MV-4-11 (cell line): ENCODE data around the gene CLMP.
"Not testable (repeated sequence)": the region's sequence is repeated elsewhere in the genome, so short reads cannot be mapped to it uniquely, and the experiment has no call there.

Experiments used
- DNase-seq: peaks from one replicate; lab custom pipeline; 2025; lab: John Stamatoyannopoulos, UW

Gene CLMP

DNA sequence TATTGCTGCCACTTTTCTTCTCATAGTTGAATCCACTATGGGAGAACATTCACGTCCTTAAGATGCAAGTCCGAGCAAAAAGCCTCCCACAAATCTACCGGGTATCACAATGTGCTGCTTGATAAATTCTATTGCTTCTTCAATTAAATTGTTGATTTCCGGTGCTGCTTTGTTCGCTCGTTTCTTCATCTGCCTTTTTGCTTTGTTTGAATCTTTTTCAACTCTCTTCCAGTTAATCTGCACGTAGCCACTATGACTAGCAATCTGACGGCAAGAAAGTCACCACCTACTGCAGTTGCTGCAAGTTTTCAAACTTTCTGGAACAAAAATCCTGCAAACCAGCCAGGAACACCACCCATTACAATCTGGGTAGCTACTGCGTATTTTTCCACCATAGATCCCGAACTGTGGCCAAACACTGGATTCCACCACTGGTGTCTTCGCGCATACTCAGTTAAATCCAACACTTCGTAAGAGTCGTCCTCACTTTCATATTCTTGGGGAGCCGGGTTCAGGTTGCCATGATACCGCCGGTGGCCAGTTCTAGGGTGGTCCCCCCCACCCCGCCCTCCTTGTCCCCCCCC lies 59.1 kb downstream of the CLMP start:
- no peak for DNase-seq

DNA sequence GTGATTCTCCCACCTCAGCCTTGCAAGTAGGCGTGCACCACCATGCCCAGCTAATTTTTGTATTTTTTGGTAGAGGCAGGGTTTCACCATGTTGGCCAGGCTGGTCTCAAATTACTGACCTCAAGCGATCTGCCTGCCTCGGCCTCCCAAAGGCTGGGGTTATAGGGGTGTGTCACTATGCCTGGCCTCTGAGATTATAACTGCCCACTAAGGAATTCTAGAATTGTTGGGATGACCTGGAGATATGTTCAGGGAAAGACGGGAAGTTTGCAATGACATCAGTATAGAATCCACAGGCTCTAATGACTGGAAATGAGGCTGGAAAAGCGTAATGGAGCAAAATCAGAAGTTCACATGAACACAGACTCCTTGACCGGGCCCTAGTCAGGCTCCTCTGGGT lies 62.2 kb downstream of the CLMP start:
- DNase-seq: no peak

DNA sequence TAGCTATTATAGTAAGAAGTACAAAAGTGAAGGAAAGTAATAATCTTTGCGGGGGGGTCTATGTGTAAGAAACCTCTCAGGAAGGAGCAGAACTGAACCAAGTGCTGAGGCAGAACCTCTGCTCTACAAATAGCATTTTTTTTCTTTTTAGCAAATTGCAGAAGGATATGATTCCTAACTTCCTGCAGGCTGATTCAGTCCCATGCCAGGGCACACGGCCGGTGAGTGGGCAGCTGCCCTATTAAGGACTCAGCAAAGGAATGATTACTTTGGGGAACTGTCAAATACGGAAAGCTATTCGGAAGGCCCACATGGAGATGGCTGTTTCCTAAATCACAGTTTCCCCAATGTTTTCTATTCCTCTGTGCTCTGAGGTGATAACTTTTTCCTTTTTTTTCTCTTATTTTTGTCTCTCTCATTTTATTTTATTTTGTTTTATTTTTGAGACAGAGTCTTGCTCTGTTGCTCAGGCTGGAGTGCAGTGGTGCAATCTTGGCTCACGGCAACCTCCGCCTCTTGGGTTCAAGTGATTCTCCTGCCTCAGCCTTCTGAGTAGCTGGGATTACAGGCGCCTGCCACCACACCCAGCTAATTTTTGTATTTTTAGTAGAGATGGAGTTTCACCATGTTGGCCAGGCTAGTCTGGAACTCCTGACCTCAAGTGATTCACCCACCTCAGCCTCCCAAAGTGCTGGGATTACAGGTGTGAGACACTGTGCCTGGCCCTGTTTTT lies 62.8 kb downstream of the CLMP start:
- DNase-seq: not testable (repeated sequence)

DNA sequence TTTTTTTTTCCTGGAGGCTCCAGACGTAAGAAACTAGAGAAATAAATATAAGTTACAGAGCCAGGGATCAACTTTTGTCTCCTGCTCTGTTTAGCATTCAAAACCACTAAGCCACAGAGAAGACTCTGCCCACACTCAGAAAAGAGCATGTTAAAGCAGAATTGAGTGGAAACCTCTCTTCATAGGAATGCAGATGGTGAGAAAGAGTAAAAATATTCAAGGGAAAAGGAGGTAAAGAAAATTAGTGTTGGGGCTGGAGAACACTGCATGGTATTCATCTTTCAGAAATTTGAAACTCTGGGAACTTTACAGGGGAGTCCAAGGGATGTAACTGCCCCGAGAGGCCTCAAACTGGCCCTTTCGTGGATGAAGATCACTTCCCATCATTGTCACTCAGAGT lies 65.1 kb downstream of the CLMP start:
- DNase-seq: peak; percentile 30

DNA sequence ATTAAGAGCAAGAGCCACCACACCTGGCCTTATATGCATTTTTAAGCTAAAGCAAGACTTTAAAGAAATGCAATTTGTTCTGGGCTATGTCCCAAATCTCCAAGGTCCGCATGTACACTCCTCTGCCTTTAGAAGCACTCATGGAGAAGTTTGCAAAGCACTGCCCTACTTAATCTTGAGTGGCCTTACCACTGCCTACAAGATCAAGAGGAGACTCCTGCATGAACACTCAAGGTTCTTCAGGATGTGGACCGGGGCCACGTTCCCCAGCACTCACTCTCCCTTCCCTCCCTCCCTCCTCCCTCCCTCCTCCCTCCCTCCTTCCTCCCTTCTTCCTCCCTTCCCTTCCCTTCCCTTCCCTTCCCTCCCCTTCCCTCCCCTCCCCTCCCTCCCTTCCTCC lies 69.9 kb downstream of the CLMP start:
- DNase-seq: no peak

DNA sequence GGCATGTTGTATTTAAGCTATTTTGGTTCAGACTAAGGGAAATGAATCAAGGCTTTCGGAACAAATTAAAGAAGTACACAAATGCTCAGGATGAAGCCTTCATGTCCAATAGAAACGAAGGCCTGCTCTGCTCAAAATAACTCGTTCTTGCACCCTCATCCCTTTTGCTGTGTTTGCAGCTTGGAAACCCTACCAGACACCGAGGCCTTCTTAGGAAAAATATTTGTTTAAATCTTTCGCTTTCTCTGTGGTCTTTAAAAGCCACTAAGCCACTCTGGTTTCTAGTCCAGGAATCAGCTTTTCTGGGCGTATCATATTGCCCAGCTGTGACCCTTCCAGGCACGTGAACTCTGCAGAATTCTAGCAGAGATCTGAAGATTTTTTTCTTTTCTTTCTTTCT lies 72.2 kb downstream of the CLMP start:
- DNase-seq: peak; percentile 5

DNA sequence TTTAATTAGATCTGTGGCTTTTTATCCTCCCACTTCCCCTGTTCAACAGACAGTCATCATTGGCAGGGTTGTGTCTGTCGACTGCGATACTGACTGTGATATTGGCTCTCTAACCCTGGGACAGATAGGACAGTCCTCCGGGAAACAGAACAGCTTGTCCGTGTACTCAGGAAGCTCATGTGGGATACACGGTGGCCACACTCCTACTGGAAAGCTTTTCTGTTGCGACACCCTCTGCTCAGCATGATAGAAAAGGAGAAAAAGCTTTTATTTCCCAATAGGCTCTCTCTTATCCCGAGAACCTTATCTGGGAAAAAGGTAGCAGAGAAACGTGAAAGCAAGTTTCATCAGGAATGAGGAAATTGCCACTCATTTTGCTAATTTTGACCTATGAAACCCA lies 72.7 kb downstream of the CLMP start:
- DNase-seq: peak; percentile 12

DNA sequence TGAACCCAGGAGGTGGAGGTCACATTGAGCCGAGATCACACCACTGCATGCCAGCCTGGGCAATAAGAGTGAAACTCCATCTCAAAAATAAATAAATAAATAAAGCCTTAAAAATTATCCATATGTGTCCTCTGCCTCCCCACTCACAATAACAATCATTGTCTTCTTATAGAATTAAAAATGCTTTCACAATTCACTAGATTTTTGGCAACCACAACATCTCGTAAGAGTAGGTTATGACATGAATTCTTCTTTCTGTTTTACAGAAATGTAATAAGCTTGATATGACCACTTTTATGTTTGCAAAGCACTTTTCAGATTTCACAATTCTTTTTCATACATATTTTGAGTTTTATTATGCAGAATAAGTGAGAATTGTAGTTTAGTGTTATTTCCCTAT lies 78.6 kb downstream of the CLMP start:
- peak; percentile 6 for DNase-seq

DNA sequence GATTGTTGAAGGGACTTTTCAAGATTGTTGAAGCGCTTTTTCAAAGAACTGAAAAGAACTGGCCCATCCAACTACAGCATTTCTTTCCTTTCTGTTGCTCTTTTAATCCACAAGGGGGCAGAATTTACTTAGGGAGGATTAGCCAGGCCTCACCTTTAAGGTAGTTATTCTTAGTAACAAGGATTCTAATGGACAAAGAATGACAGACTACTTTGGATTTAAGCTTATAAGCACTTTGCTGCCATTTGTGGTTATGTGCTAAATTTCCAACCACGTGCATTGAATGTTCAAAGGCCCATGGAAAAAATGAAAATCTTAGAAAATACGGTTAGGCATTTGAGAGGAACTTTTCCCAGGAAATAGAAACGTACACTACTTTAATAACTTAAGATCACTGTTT lies 83.6 kb downstream of the CLMP start:
- peak; percentile 20 for DNase-seq

DNA sequence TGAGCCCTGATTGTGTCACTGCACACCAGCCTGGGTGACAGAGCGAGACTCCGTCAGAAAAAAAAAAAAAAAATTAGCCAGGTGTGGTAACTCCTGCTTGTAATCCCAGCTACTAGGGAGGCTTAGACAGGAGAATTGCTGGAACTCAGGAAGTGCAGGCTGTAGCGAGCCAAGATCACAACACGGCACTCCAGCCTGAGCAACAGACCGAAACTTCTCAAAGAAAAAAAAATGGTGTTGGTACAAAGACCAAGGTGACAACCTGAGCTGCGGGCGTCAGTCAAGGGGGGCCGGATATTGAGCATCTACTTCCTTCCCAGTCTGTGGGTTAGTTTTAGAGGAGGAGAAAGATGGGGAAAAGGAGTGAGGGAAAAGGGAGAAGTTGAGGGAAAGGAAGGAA lies 84.7 kb downstream of the CLMP start:
- no peak for DNase-seq

DNA sequence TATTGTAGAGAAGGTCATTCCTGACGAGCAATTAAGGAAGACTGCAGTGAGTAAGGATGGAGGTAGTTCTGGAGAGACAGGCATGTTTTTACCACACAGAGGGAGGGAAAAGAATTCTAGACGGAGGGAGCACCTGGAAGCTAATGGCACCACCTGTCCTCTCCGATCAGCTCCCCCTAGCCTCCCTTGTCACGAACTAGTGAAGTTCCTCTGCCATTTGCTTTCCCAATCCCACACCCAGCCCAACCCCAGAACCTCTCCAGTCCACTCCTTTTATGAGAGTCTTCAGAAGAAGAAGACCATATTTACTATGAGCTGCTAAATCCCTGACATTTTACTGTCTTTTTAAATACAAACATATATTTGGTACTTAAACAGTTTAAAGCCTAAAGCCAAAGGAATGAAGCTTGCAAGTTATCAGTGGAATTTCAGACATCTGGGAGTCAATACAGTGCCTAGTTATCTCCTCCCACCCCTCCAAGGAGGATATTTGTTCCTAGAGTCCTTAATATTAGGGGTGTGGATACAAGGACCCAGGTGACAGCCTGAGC lies 87.0 kb downstream of the CLMP start:
- DNase-seq: no peak

DNA sequence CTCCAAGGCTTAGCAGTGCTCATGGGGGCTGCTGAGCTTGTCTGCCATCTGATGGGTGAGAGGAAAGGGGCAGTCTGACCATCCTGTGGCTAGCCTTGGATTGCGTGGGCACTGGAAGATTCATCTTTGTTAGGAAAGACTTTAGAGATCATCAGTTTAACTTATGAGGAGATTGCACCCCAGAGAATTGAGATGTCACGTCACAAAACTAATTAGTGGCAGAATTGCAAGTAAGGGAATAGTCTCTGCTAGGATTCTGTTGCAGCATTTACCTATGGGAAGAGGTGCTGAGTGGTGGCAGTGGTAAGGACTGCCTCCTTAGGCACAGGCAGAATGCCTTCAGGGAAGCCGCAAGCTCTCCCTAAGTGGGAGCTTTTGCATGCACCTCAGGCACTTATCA lies 90.4 kb downstream of the CLMP start:
- DNase-seq: no peak

DNA sequence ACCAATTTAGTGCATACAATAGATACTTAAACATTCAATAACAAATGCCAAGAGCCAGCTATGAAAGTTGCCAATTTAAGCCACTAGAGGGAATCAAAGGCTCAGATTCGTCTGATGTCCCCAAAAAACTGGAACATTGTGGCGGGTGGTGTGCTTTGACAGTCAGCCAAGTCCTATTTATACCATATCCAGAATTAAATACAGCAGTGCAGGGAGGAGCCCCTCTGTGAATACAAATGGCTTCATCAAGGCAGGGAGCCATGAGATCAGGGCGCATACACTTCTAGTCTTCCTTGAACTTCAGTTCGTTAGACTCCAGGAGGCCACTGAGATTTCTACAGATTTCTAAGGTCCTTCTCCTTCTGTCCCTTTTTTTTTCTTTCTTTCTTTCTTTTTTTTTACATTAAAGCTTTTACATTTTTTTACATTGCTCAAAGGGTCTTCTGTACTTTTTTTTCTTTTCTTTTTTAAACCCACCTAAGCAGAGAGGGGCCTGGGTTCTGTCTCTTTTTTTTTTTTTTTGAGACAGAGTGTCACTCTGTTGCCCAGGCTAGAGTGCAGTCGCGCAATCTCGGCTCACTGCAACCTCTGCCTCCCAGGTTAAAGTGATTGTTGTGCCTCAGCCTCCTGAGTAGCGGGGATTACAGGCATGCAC lies 91.6 kb downstream of the CLMP start:
- DNase-seq: peak; percentile 56

DNA sequence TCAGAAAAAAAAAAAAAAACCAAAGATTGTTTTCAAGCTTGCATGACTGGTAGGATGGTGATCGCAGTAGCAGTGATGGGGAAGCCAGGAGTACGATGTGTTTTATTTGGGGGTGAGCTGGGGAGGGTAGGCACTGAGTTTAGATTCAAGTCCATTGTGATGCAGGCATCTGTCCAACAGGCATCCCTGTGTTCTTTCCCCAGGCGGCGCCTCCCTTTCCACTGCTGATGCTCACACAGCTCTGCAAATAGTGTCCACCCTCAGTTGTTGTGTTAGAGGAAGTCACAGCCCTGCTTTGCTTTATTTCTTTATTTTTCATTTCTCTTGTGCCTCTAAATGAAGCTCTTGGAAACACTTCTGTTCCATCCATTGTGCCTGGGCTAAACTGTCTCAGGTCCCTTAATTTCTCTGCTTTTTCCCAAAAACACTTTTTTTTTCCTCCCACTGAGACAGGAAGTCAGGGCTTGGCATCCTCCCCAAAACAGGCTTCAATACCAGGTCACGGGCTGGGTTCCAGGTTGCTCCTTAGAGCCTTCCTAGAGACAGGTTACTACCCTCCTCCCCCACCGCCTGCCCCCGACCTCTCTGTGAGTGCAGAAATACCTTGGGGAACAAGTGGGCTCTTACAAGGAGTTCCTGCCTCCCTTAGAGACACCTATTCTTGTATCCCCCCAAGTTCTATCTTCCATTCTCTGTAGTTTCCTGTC lies 94.5 kb downstream of the CLMP start:
- DNase-seq: no peak

DNA sequence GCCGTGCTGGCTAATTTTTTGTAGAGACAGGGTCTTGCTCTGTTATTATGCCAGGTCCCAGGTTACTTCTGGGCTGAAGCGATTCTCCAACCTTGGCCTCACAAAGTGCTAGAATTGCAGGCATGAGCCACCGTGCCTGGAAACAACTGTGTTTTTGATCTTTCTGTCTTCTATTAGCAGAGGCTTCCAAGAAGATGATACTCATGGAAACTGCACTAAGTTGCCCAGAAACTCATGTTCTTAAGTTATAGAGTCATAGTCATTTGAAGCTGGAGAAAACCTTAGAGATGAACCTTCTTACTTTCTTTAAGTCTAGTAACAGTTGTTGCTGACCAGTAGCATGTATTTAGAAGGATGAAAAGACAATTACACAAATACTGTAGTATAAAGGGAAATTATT lies 96.1 kb downstream of the CLMP start:
- no peak for DNase-seq

DNA sequence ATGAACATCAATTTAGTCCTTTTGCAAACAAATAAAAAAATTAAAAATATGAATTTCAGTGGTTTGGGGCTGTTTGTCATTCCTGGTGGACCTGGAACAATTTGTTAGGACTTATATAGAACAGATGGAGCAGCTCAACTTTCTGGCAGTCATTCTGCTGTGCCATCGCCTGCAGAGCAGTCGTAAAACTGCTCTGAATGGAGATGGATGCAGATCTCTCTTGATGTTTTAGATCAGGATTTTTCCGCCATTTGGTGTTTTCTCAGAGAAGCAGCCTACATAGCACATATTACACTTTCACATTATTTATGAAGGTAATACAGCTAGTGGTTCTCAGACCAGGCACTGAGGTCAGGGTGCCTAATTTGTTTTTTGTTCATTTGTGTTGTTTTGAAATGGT lies 101.3 kb downstream of the CLMP start:
- DNase-seq: no peak

DNA sequence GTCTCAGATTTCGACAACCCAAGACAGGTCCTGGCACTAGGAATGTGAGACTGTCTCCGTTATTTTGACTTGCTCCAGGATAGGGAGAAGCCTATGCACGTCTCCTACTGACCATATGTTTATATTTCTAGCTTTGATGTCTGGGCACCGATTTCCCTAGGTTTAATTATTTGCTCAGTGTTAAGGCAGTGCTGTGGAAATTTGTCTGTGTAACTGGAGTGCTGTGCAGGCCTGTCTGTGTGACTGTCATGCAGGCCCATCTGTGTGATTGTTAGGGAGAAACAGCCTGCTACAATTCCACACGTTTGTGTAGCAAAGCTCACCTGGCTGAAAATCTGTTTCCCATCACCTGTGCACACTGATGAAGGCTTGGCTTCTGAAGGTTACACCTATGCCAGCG lies 103.5 kb downstream of the CLMP start:
- no peak for DNase-seq

DNA sequence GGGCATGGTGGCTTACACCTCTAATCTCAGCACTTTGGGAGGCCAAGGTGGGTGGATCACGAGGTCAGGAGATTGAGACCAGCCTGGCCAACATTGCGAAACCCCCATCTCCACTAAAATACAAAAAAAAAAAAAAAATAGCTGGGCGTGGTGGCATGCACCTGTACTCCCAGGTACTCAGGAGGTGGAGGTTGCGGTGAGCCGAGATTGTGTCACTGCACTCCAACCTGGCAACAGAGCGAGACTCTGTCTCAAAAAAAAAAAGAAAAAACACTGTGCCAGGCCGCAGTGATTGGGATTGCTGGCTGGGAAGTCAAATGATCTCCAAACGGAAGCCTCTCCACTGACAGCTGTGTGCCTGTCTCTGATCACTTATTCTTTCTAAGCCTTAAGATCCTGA lies 104.9 kb downstream of the CLMP start:
- not testable (repeated sequence) for DNase-seq

DNA sequence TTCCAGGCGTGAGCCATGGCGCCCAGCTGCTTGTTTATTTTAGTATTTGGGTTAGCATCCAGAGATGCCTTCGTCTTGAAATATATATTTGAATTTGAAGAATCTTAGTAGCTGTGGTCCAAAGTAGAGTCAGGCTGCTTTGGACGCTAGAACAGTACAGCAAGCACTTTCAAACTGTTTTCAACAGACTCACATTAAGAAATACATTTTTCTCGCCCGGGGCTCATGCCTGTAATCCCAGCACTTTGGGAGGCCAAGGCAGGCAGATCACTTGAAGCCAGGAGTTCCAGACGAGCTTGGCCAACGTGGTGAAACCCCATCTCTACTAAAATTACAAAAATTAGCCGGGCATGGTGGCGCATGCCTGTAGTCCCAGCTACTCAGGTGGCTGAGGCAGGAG lies 106.2 kb downstream of the CLMP start:
- not testable (repeated sequence) for DNase-seq

DNA sequence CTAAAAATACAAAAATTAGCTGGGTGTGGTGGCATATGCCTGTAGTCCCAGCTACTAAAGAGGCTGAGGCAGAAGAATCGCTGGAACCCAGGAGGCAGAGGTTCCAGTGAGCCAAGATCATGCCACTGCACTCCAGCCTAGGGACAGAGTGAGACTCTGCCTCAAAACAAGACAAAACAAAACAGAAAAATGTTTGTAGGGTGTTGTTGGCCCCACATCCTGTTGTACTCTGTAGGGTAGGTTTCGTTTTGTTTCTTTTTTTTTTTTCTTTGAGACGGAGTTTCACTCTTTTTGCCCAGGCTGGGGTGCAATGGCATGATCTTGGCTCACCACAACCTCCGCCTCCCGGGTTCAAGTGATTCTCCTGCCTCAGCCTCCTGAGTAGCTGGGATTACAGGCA lies 107.4 kb downstream of the CLMP start:
- not testable (repeated sequence) for DNase-seq

DNA sequence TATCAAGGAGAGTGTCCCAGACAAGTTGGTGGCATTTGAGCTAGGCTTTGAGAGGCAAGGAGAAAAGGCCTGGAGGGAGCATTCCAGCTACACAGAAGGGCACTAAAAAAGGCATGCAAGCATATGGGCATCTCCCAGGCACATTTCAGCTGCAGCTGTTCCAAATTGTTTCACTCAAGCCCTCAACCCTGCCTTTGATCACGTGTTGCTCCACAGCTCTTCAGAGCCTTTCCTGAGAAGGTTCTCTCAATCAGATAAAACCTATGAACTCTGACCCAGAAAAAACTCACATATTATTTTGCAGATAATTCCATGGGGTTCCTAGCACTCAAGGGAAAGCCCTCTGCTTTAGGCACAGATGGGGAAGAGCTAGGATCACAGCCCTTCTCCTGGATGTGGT lies 108.7 kb downstream of the CLMP start:
- no peak for DNase-seq

DNA sequence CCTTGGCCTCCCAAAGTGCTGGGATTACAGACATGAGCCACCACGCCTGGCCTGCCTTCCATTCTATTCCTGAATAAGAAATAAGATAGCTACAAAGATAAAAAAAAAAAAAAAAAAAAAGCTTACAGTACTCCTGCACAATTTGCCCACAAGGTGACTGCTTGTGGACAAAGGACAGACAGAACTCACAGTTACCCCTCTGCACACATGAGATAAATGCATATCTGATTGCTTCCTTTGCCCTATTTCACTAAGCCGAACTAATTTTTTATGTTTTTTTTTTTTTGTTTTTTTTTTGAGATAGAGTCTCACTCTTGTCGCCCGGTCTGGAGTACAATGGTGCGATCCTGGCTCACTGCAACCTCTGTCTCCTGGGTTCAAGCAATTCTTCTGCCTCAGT lies 109.6 kb downstream of the CLMP start:
- no peak for DNase-seq

DNA sequence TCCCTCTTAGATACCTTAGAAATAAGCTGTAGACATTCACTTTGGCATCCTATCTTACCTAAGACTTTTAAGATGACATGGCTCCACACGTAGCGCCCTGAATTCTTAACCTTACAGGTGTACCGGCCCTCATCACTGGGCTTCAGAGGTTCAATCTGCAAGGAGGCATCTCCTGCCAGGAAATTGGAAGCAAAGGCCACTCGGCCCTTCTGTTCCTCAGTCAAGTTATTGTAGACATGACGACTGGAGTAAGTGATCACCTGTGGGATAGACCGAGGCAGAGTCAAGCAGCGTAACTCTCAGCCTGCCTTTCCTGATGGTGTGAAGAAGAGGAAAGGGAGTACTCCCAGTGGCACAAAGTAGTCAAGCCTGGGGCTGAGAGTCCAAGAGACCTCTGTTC lies 110.6 kb downstream of the CLMP start:
- DNase-seq: no peak
